ENCODE measurements around the gene JAZF1. TPM values are rescaled to one million over a fixed set of nuclear protein-coding genes. Genes with fewer than 3 reads are reported as not detected.
"Not testable (repeated sequence)": the region's sequence is repeated elsewhere in the genome, so short reads cannot be mapped to it uniquely, and the experiment has no call there.

The JAZF1 gene
- polyA plus RNA-seq, 1 experiment: 18.0 TPM

GRCh38 chr7:27895551-27895950 lies 285.0 kb downstream of the JAZF1 start:
- no peak for TF ChIP-seq CTCF (IDR thresholded peaks at IDR 0.05; ENCODE audit: low read depth, low read length)
- CTCF ChIA-PET: no interaction called here
- Histone ChIP-seq H3K4me3 (ENCODE audit: low read depth, low read length) (no peak overlapping the region), H3K27ac (ENCODE audit: low read depth, low read length) (no peak overlapping the region), H3K9me3 (ENCODE audit: control insufficient read depth, insufficient read depth, low read length) (no peaks in the 10 kb centered on the region), H3K27me3 (ENCODE audit: control insufficient read depth, insufficient read depth, low read length) (no peaks in the 10 kb centered on the region)
- POLR2A ChIA-PET: no interaction called here
- DNase-seq (ENCODE audit: low read depth, low spot score): no peak

GRCh38 chr7:27890205-27890849 lies 290.3 kb downstream of the JAZF1 start:
- TF ChIP-seq CTCF (IDR thresholded peaks at IDR 0.05; ENCODE audit: low read depth, low read length): no peak
- no peaks in the 10 kb centered on the region for H3K27me3 ChIP-seq (ENCODE audit: control insufficient read depth, insufficient read depth, low read length)
- ChIA-PET POLR2A (no interaction called here), CTCF (no interaction called here)
- no peaks in the 10 kb centered on the region for H3K9me3 ChIP-seq (ENCODE audit: control insufficient read depth, insufficient read depth, low read length)
- no peak for DNase-seq (ENCODE audit: low read depth, low spot score)
- no peak overlapping the region for H3K4me3 ChIP-seq (ENCODE audit: low read depth, low read length)
- H3K27ac ChIP-seq (ENCODE audit: low read depth, low read length): no peak overlapping the region

GRCh38 chr7:27889800-27890199 lies 290.8 kb downstream of the JAZF1 start:
- Histone ChIP-seq H3K4me3 (ENCODE audit: low read depth, low read length) (no peak overlapping the region), H3K27me3 (ENCODE audit: control insufficient read depth, insufficient read depth, low read length) (no peaks in the 10 kb centered on the region), H3K27ac (ENCODE audit: low read depth, low read length) (no peak overlapping the region), H3K9me3 (ENCODE audit: control insufficient read depth, insufficient read depth, low read length) (no peaks in the 10 kb centered on the region)
- CTCF ChIA-PET: no interaction called here
- POLR2A ChIA-PET: no interaction called here
- no peak for TF ChIP-seq CTCF (IDR thresholded peaks at IDR 0.05; ENCODE audit: low read depth, low read length)
- no peak for DNase-seq (ENCODE audit: low read depth, low spot score)

GRCh38 chr7:27888736-27889135 lies 291.9 kb downstream of the JAZF1 start:
- CTCF ChIA-PET: interaction anchor here (0.7 kb wide), 1 partner anchor 713 kb away, joined by 13 read pairs; no protein-coding TSS in a partner anchor
- no peak for DNase-seq (ENCODE audit: low read depth, low spot score)
- no peak for TF ChIP-seq CTCF (IDR thresholded peaks at IDR 0.05; ENCODE audit: low read depth, low read length)
- POLR2A ChIA-PET: no interaction called here
- Histone ChIP-seq H3K4me3 (ENCODE audit: low read depth, low read length) (no peak overlapping the region), H3K27ac (ENCODE audit: low read depth, low read length) (no peak overlapping the region), H3K9me3 (ENCODE audit: control insufficient read depth, insufficient read depth, low read length) (no peaks in the 10 kb centered on the region), H3K27me3 (ENCODE audit: control insufficient read depth, insufficient read depth, low read length) (no peaks in the 10 kb centered on the region)

GRCh38 chr7:27886710-27887109 lies 293.9 kb downstream of the JAZF1 start:
- POLR2A ChIA-PET; H3K9me3 ChIP-seq (ENCODE audit: control insufficient read depth, insufficient read depth, low read length); CTCF ChIA-PET; H3K4me3 ChIP-seq (ENCODE audit: low read depth, low read length); H3K27ac ChIP-seq (ENCODE audit: low read depth, low read length); H3K27me3 ChIP-seq (ENCODE audit: control insufficient read depth, insufficient read depth, low read length); DNase-seq (ENCODE audit: low read depth, low spot score): not testable (repeated sequence)

Data from AG04450 (cell line).